Neutrophil (primary cell): ENCODE measurements around the gene SERPINF2.
"Not testable (repeated sequence)": the region's sequence is repeated elsewhere in the genome, so short reads cannot be mapped to it uniquely, and the experiment has no call there.

Experiments
- H3K27ac ChIP-seq: fragments of 200-600 bp; sonication (generic); 2 replicates; pipeline ENCODE4 v1.5.1; 2016; ENCODE audit warnings: mild to moderate bottlenecking, moderate library complexity
- H3K27me3 ChIP-seq: fragments of 200-600 bp; sonication (generic); 2 replicates; pipeline ENCODE4 v1.6.0; 2016; ENCODE audit warnings: mild to moderate bottlenecking
- H3K36me3 ChIP-seq: fragments of 200-600 bp; sonication (generic); 2 replicates; pipeline ENCODE4 v1.5.1; 2017
- H3K4me1 ChIP-seq, 2 experiments: fragments of 200-600 bp in 1 of 2; sonication (generic) in 1 of 2; 1 replicate in 1 of 2; 2 replicates in 1 of 2; pipeline versions ENCODE4 v1.5.1 to v1.6.1; 2013 to 2016; ENCODE audit warnings: low read depth in 1 of 2, low read length in 1 of 2, mild to moderate bottlenecking in 1 of 2, moderate library complexity in 1 of 2; ENCODE audit not compliant: control insufficient read depth in 1 of 2, insufficient read depth in 1 of 2
- H3K4me3 ChIP-seq, 2 experiments: fragments of 200-600 bp in 1 of 2; sonication (generic) in 1 of 2; 1 replicate in 1 of 2; 2 replicates in 1 of 2; pipeline ENCODE4 v1.5.1; 2013 to 2016; ENCODE audit warnings: low read depth in 1 of 2, low read length in 1 of 2, mild to moderate bottlenecking in 1 of 2, moderate library complexity in 1 of 2
- H3K9me3 ChIP-seq: fragments of 200-600 bp; sonication (generic); 2 replicates; pipeline ENCODE4 v1.5.1; 2016
- CTCF ChIP-seq: fragments of 200-600 bp; sonication (generic); IDR thresholded peaks from 2 replicates; pipeline ENCODE4 v1.5.1; 2016; ENCODE audit warnings: antibody characterized with exemption

SERPINF2 gene

DNA sequence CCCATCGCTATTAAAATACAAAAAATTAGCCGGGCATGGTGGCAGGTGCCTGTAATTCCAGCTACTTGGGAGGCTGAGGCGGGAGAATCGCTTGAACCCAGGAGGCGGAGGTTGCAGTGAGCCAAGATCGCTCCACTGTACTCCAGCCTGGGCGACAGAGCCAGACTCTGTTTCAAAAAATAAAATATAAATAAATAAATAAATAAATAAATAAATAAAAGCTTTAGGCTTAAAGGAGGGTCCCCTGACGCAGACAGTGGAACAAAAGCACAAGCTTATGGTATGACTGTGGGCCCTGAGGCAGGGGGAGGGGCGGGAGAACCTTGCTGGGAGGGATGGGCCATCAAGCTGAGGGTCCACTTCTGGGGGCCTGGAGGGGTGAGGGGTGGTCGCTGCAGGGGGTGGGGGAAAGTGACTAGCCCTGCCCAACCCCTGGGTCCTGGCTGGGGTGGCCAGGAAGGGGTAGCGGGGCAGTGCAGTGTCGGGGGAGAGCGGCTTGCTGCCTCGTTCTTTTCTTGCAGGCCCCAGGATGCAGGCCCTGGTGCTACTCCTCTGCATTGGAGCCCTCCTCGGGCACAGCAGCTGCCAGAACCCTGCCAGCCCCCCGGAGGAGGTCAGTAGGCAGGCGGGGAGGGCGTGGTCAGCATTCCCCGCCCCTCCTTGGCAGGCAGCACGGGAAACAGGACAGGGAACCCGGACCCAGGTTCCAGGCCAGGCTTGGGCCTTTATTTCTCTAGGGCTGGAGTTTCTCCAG is 23.9 kb downstream of the SERPINF2 start:
- Histone ChIP-seq H3K27ac (no peak overlapping the region), H3K4me1 (peaks cover 2 to 4% of the 10 kb centered on the region in 2 experiments), H3K4me3 (no peak overlapping the region), H3K36me3 (no peaks in the 10 kb centered on the region), H3K27me3 (peaks cover 21% of the 10 kb centered on the region), H3K9me3 (no peaks in the 10 kb centered on the region)
- no peak for TF ChIP-seq CTCF

GRCh38 chr17:1767358-1767757 is 24.7 kb downstream of the SERPINF2 start:
- no peak overlapping the region for H3K27ac ChIP-seq
- H3K4me1 ChIP-seq, result peaks cover 5 to 6% of the 10 kb centered on the region in 2 experiments
- H3K36me3 ChIP-seq, result no peaks in the 10 kb centered on the region
- no peak overlapping the region for H3K4me3 ChIP-seq
- no peaks in the 10 kb centered on the region for H3K9me3 ChIP-seq
- TF ChIP-seq CTCF, result no peak
- H3K27me3 ChIP-seq, result peaks cover 20% of the 10 kb centered on the region

DNA sequence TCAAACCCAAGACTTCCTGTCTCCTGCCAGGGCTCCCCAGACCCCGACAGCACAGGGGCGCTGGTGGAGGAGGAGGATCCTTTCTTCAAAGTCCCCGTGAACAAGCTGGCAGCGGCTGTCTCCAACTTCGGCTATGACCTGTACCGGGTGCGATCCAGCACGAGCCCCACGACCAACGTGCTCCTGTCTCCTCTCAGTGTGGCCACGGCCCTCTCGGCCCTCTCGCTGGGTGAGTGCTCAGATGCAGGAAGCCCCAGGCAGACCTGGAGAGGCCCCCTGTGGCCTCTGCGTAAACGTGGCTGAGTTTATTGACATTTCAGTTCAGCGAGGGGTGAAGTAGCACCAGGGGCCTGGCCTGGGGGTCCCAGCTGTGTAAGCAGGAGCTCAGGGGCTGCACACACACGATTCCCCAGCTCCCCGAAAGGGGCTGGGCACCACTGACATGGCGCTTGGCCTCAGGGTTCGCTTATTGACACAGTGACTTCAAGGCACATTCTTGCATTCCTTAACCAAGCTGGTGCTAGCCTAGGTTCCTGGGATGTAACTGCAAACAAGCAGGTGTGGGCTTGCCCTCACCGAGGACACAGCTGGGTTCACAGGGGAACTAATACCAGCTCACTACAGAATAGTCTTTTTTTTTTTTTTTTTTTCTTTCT is 27.3 kb downstream of the SERPINF2 start:
- Histone ChIP-seq H3K4me3 (no peak overlapping the region), H3K27ac (no peak overlapping the region), H3K9me3 (no peaks in the 10 kb centered on the region), H3K27me3 (no peaks in the 10 kb centered on the region), H3K4me1 (peaks cover 5 to 6% of the 10 kb centered on the region in 2 experiments), H3K36me3 (no peaks in the 10 kb centered on the region)
- no peak for TF ChIP-seq CTCF

- H3K4me1 ChIP-seq, H3K27ac ChIP-seq, H3K27me3 ChIP-seq, H3K4me3 ChIP-seq, H3K9me3 ChIP-seq: not testable (repeated sequence)
- H3K36me3 ChIP-seq, result peaks cover 19% of the 10 kb centered on the region
Measured at GRCh38 chr17:1773000-1773695, 30.5 kb downstream of the SERPINF2 start.

DNA sequence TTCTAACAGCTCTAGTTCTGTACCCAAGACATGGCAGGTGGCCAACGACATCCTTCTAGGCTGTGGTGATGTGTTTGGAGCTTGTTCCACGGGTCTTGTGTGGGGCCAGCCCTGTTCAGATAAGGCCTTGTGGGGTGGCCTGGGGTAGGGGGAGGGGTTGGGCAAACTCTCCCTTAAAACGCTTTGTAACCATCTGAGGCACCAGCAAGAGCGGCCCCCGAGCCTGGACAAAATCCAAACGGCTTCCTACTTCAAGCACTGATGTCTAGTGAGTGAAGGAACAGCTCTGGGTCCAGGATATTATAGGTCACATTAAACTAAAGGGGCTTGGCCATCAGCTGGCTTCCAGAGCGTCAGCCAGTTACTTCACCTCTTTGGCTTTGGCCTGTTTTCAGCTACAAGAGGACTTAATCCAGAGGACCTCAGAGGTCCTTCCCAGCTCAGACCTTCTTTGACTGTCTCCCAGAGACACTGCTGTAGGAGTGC is 31.1 kb downstream of the SERPINF2 start:
- Histone ChIP-seq H3K36me3 (peaks cover 23% of the 10 kb centered on the region), H3K27me3 (no peaks in the 10 kb centered on the region), H3K4me3 (no peak overlapping the region), H3K4me1 (peaks cover 5 to 6% of the 10 kb centered on the region in 2 experiments), H3K9me3 (no peaks in the 10 kb centered on the region), H3K27ac (no peak overlapping the region)
- no peak for TF ChIP-seq CTCF
